Measurements from ENCODE around the gene ACYP2.

DNA sequence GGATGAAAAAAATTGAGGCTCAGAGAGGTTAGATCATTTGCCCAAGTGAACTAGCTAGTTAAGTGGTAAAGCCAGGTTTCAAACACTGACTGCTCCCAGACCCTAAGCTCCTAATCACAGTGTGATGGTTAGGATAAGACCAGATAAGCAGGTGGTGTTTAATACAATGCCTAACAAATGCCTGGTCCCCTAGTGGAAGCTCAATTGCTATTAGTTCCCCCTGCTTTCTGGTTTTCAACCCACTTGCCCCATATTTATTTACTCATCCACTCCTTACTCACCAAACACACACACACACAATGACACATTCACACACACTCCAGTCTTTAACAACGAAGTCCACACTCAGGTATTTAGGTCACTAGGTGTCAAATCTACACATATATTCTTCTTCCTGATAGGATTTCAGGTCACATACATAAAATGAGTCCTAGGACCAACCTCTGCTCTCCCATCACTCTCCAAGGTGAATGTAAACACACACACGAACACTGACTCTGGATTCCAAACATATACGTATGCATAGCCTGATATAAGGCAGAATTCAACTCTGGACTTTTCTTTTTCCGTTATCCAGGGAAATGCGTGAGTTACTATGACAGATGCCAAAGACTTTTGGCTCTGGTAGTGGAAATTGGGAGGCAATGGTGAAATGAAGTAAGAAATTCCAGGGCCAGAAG, 214.2 kb downstream of the ACYP2 start:
- TF ChIP-seq POLR2A (IDR thresholded peaks at IDR 0.05), result no peak
- TF ChIP-seq, protein P1, sequence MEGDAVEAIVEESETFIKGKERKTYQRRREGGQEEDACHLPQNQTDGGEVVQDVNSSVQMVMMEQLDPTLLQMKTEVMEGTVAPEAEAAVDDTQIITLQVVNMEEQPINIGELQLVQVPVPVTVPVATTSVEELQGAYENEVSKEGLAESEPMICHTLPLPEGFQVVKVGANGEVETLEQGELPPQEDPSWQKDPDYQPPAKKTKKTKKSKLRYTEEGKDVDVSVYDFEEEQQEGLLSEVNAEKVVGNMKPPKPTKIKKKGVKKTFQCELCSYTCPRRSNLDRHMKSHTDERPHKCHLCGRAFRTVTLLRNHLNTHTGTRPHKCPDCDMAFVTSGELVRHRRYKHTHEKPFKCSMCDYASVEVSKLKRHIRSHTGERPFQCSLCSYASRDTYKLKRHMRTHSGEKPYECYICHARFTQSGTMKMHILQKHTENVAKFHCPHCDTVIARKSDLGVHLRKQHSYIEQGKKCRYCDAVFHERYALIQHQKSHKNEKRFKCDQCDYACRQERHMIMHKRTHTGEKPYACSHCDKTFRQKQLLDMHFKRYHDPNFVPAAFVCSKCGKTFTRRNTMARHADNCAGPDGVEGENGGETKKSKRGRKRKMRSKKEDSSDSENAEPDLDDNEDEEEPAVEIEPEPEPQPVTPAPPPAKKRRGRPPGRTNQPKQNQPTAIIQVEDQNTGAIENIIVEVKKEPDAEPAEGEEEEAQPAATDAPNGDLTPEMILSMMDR (IDR thresholded peaks at IDR 0.05), result no peak

Measured in esophagus squamous epithelium (tissue), 4 donors.